A549 (cell line): ENCODE results near the gene ADORA3. TPM values are rescaled to one million over a fixed set of nuclear protein-coding genes. Genes with fewer than 3 reads are reported as not detected.

ENCODE experiments used
- ATAC-seq, 2 experiments: fragments of 200-7000 bp in 1 of 2; fragments of >200 bp in 1 of 2; cut with Nextera tagmentation in 1 of 2; cut with Tn5 transposase in 1 of 2; 3 replicates each; pipeline versions ENCODE4 v1.8.0 to v1.9.1; 2018 to 2020; ENCODE audit warnings: mild to moderate bottlenecking in 1 of 2, moderate library complexity in 1 of 2
- CTCF ChIA-PET: fragments of 300-600 bp; sonication (Branson Sonifier 250); formaldehyde crosslinking; extraction: SDS; loops from one replicate; lab custom pipeline; 2021; ENCODE audit warnings: antibody characterized with exemption, inconsistent platforms; lab: Yijun Ruan, JAX
- POLR2A ChIA-PET: fragments of 350-600 bp; formaldehyde crosslinking; extraction: SDS; loops from one replicate; lab custom pipeline; 2021; ENCODE audit warnings: antibody characterized with exemption, inconsistent platforms; lab: Yijun Ruan, JAX
- DNase-seq, 2 experiments: peaks; one replicate each; pipeline versions ENCODE4 v3.0.0 to v3.0.0-alpha.2; 2011 to 2016; ENCODE audit warnings: low read depth in 1 of 2, low spot score in 1 of 2
- FAIRE-seq: peaks from 2 replicates; lab custom pipeline; 2011; peaks lifted over from hg19 to GRCh38; lab: Jason Lieb, UNC
- H3K27ac ChIP-seq, 2 experiments: fragments of >200 bp; sonication (Bioruptor Twin); formaldehyde crosslinking; 3 replicates each; pipeline ENCODE4 v1.5.1; 2016 to 2017
- H3K4me1 ChIP-seq: fragments of >200 bp; sonication (Bioruptor Twin); formaldehyde crosslinking; 3 replicates; pipeline ENCODE4 v1.6.1; 2016
- H3K4me2 ChIP-seq: fragments of >200 bp; sonication (Bioruptor Twin); formaldehyde crosslinking; 3 replicates; pipeline ENCODE4 v1.6.1; 2016
- H3K4me3 ChIP-seq: fragments of >200 bp; sonication (Bioruptor Twin); formaldehyde crosslinking; 3 replicates; pipeline ENCODE4 v1.5.1; 2016
- H3K9me3 ChIP-seq: fragments of >200 bp; sonication (Bioruptor Twin); formaldehyde crosslinking; 3 replicates; pipeline ENCODE4 v1.6.1; 2016
- CBX8 ChIP-seq: fragments of 200-600 bp; sonication (generic); IDR thresholded peaks from 2 replicates; pipeline ENCODE4 v1.6.1; 2016
- EHF ChIP-seq: fragments of 250-450 bp; sonication (Bioruptor Pico); IDR thresholded peaks from 2 replicates; pipeline ENCODE4 v1.5.0; 2020; ENCODE audit warnings: mild to moderate bottlenecking
- EHMT2 ChIP-seq: fragments of 200-600 bp; sonication (generic); IDR thresholded peaks from 2 replicates; pipeline ENCODE4 v1.6.1; 2016; ENCODE audit warnings: antibody characterized with exemption, low read depth, mild to moderate bottlenecking, moderate library complexity
- ELK1 ChIP-seq: fragments of 150-350 bp; IDR thresholded peaks from 2 replicates; pipeline ENCODE4 v1.6.1; 2014; ENCODE audit warnings: low read depth, mild to moderate bottlenecking, low read length
- FOSL2 ChIP-seq, 2 experiments: fragments of 450-650 bp in 1 of 2; fragments of >200 bp in 1 of 2; sonication (Bioruptor Twin) in 1 of 2; formaldehyde crosslinking; IDR thresholded peaks; 2 replicates each; pipeline versions ENCODE4 v1.5.0 to v1.6.1; 2016 to 2020; ENCODE audit warnings: mild to moderate bottlenecking in 1 of 2, moderate library complexity in 1 of 2
- HDAC2 ChIP-seq: fragments of 200-600 bp; sonication (generic); IDR thresholded peaks from 2 replicates; pipeline ENCODE4 v1.6.1; 2016
- HMGXB4 ChIP-seq: fragments of 250-450 bp; sonication (Bioruptor Pico); IDR thresholded peaks from 2 replicates; pipeline ENCODE4 v1.5.0; 2021; ENCODE audit warnings: mild to moderate bottlenecking, moderate library complexity, borderline replicate concordance
- HOXA7 ChIP-seq: fragments of 250-450 bp; sonication (Bioruptor Pico); IDR thresholded peaks from 2 replicates; pipeline ENCODE4 v1.5.0; 2020; ENCODE audit warnings: mild to moderate bottlenecking, moderate library complexity
- KDM1A ChIP-seq: fragments of 200-600 bp; sonication (generic); IDR thresholded peaks from 2 replicates; pipeline ENCODE4 v1.6.1; 2016; ENCODE audit warnings: low read depth, mild to moderate bottlenecking
- KDM5A ChIP-seq: fragments of 200-600 bp; sonication (generic); IDR thresholded peaks from 2 replicates; pipeline ENCODE4 v1.6.1; 2016; ENCODE audit warnings: antibody characterized with exemption, mild to moderate bottlenecking
- MAZ ChIP-seq: fragments of 150-350 bp; IDR thresholded peaks from 2 replicates; pipeline ENCODE4 v1.6.1; 2014; ENCODE audit warnings: antibody characterized with exemption, low read depth, low read length, borderline replicate concordance
- NR3C1 ChIP-seq: fragments of >200 bp; sonication (Bioruptor Twin); formaldehyde crosslinking; IDR thresholded peaks from 3 replicates; pipeline ENCODE4 v1.6.1; 2017
- PBX3 ChIP-seq: IDR thresholded peaks from 2 replicates; pipeline ENCODE4 v1.6.1; 2012
- PHF8 ChIP-seq: fragments of 200-600 bp; sonication (generic); IDR thresholded peaks from 2 replicates; pipeline ENCODE4 v1.6.1; 2016; ENCODE audit warnings: low read depth, mild to moderate bottlenecking, antibody characterized with exemption, moderate library complexity, borderline replicate concordance
- RAD21 ChIP-seq, 2 experiments: fragments of >200 bp in 1 of 2; sonication (Bioruptor Twin) in 1 of 2; formaldehyde crosslinking in 1 of 2; IDR thresholded peaks in 1 of 2; conservative IDR thresholded peaks in 1 of 2; 2 replicates in 1 of 2; 3 replicates in 1 of 2; pipeline ENCODE4 v1.6.1; 2012 to 2018; ENCODE audit warnings: inconsistent platforms in 1 of 2
- SREBF2 ChIP-seq: fragments of 450-650 bp; IDR thresholded peaks from 2 replicates; pipeline ENCODE4 v1.6.1; 2014; ENCODE audit warnings: mild to moderate bottlenecking, moderate library complexity
- TFCP2L1 ChIP-seq: fragments of 250-450 bp; sonication (Bioruptor Pico); IDR thresholded peaks from 2 replicates; pipeline ENCODE4 v1.5.0; 2021; ENCODE audit warnings: mild to moderate bottlenecking
- TP53 ChIP-seq: fragments of 250-450 bp; sonication (Bioruptor Pico); IDR thresholded peaks from 2 replicates; pipeline ENCODE4 v1.5.0; 2021; ENCODE audit warnings: mild to moderate bottlenecking, moderate library complexity
- WGBS: methylation state at CpG from one replicate; pipeline ENCODE4 v1.1.6; 2017; ENCODE audit errors: missing lambda C conversion rate; 5-methylcytosine and 5-hydroxymethylcytosine counted together
- polyA plus RNA-seq, 4 experiments: library from polyadenylated mRNA; depleted of rRNA in 3 of 4; stranded (reverse); fragments of >200 nt; fragmentation: RNase III in 1 of 4; extraction: RNeasy Plus Mini Kit Qiagen cat#74134 plus additional on column Dnase treatment in 1 of 4; gene quantifications; 2 replicates in 3 of 4; 3 replicates in 1 of 4; pipeline ENCODE4 v1.2.3, GENCODE V29; 2011 to 2017
- TF ChIP-seq, protein P1 (sequence below): fragments of 250-450 bp; sonication (Bioruptor Pico); IDR thresholded peaks from 2 replicates; pipeline ENCODE4 v1.5.0; 2020; ENCODE audit warnings: low read depth, mild to moderate bottlenecking, moderate library complexity
- TF ChIP-seq, protein P2 (sequence below): fragments of >200 bp; sonication (Bioruptor Twin); formaldehyde crosslinking; IDR thresholded peaks from 3 replicates; pipeline ENCODE4 v1.6.1; 2016
- TF ChIP-seq, protein P3 (sequence below): fragments of 450-650 bp; IDR thresholded peaks from 2 replicates; pipeline ENCODE4 v1.6.1; 2014; ENCODE audit warnings: antibody characterized with exemption

ADORA3 gene
- polyA plus RNA-seq, 2 of the 4 experiments (the other 2 are of a cell fraction), result not detected

- Histone ChIP-seq H3K9me3 (no peaks in the 10 kb centered on the region), H3K27ac (no peak overlapping the region), H3K4me3 (no peak overlapping the region)
- CTCF ChIA-PET, result interaction anchor here (0.8 to 1.2 kb wide), 4 partner anchors 10 to 1245 kb away, joined by 3 to 5 read pairs (median 4); no protein-coding TSS in a partner anchor
- DNase-seq (no peak), FAIRE-seq (no peak), ATAC-seq (no peak)
- 84% methylated on average over 3 of the region's 3 CpGs for WGBS
- TF ChIP-seq, protein P1, sequence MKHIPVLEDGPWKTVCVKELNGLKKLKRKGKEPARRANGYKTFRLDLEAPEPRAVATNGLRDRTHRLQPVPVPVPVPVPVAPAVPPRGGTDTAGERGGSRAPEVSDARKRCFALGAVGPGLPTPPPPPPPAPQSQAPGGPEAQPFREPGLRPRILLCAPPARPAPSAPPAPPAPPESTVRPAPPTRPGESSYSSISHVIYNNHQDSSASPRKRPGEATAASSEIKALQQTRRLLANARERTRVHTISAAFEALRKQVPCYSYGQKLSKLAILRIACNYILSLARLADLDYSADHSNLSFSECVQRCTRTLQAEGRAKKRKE (CRISPR knock-in tag), result no peak
- TF ChIP-seq EHMT2 (no peak), HOXA7 (CRISPR knock-in tag) (no peak)
- TF ChIP-seq, all 56 proteins: peak for 0
- H3K4me1 ChIP-seq, result peaks cover 14% of the 10 kb centered on the region
- POLR2A ChIA-PET, result no interaction called here
- H3K4me2 ChIP-seq, result no peak overlapping the region
Measured at GRCh38 chr1:111452581-111452980, 50.9 kb downstream of the ADORA3 start.

GRCh38 chr1:111450185-111450584 lies 53.2 kb downstream of the ADORA3 start:
- CTCF ChIA-PET, result interaction anchor here (1.3 kb wide), 1 partner anchor 319 kb away, joined by 3 read pairs; no protein-coding TSS in a partner anchor
- no peak for ATAC-seq
- POLR2A ChIA-PET, result no interaction called here
- FAIRE-seq, result no peak
- 39% methylated on average over 3 of the region's 3 CpGs for WGBS
- Histone ChIP-seq H3K4me1 (peaks cover 23% of the 10 kb centered on the region), H3K4me3 (peak overlapping the region; percentile 88), H3K27ac (peak overlapping the region; percentile 84 to 96), H3K4me2 (peak overlapping the region; percentile 89), H3K9me3 (no peaks in the 10 kb centered on the region)
- no peak for TF ChIP-seq EHF (CRISPR knock-in tag)
- TF ChIP-seq FOSL2 (IDR thresholded peaks at IDR 0.05), result no peak
- no peak for TF ChIP-seq FOSL2 (CRISPR knock-in tag; IDR thresholded peaks at IDR 0.05)
- no peak for TF ChIP-seq CBX8
- no peak for TF ChIP-seq EHMT2
- no peak for TF ChIP-seq RAD21 (conservative IDR thresholded peaks at IDR 0.05 in 1 of 2, IDR thresholded peaks at IDR 0.05 in 1 of 2)
- no peak for TF ChIP-seq MAZ
- TF ChIP-seq SREBF2, result no peak
- TF ChIP-seq NR3C1, result no peak
- no peak for TF ChIP-seq KDM5A
- TF ChIP-seq KDM1A, result no peak
- no peak for TF ChIP-seq HDAC2
- TF ChIP-seq TFCP2L1 (CRISPR knock-in tag), result no peak
- no peak for TF ChIP-seq ELK1
- no peak for TF ChIP-seq PHF8
- no peak for TF ChIP-seq PBX3
- TF ChIP-seq, protein P2, sequence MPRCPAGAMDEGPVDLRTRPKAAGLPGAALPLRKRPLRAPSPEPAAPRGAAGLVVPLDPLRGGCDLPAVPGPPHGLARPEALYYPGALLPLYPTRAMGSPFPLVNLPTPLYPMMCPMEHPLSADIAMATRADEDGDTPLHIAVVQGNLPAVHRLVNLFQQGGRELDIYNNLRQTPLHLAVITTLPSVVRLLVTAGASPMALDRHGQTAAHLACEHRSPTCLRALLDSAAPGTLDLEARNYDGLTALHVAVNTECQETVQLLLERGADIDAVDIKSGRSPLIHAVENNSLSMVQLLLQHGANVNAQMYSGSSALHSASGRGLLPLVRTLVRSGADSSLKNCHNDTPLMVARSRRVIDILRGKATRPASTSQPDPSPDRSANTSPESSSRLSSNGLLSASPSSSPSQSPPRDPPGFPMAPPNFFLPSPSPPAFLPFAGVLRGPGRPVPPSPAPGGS, result no peak
- TF ChIP-seq, protein P3, sequence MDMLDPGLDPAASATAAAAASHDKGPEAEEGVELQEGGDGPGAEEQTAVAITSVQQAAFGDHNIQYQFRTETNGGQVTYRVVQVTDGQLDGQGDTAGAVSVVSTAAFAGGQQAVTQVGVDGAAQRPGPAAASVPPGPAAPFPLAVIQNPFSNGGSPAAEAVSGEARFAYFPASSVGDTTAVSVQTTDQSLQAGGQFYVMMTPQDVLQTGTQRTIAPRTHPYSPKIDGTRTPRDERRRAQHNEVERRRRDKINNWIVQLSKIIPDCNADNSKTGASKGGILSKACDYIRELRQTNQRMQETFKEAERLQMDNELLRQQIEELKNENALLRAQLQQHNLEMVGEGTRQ, result no peak
- TF ChIP-seq TP53 (CRISPR knock-in tag), result no peak
- no peak for TF ChIP-seq HMGXB4
- DNase-seq, result no peak
